IPS-NIHi11 (cell line): ENCODE data around the gene NTMT1.

Source experiments
- DNase-seq: peaks from one replicate; pipeline ENCODE4 v3.0.0; 2012; ENCODE audit warnings: mixed read lengths, low spot score

Gene NTMT1

GRCh38 chr9:129678844-129679243 lies 52.9 kb downstream of the NTMT1 start:
- no peak for DNase-seq

GRCh38 chr9:129679537-129679936 lies 53.6 kb downstream of the NTMT1 start:
- DNase-seq = no peak

GRCh38 chr9:129681924-129682323 lies 56.0 kb downstream of the NTMT1 start:
- no peak for DNase-seq

GRCh38 chr9:129682381-129682780 lies 56.4 kb downstream of the NTMT1 start:
- peak; percentile 53 for DNase-seq

GRCh38 chr9:129685220-129685932 lies 59.4 kb downstream of the NTMT1 start:
- DNase-seq = no peak
